HG02678 (cell line): ENCODE measurements around the gene PRDM16.

Experiments used
- ATAC-seq: cut with Tn5 transposase; IDR thresholded peaks from one replicate; pipeline ENCODE4 v1.9.1; 2021; ENCODE audit warnings: mild to moderate bottlenecking, moderate library complexity; ENCODE audit not compliant: unreplicated experiment

Gene PRDM16

GRCh38 chr1:3360646-3361257, 291.7 kb downstream of the PRDM16 start:
- ATAC-seq, result no peak

DNA sequence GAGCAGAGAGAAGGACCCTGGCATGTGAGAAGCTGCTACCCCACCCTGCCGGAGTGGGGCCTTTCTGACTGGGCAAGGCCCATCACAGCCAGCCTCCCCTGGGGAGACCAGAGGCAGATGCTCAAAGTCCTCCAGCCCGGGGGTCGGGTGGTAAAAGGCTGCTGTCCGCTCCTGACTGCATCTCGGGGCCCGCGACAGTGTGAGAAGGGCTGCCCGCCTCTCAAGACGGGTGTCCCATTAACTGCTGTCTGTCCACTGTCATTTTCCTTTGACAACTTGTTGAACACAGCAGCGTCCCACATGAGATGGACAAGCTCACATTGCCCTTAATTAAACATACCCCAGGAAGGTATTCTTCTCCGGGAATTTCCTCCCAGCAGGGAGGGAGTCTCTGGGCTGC, 294.0 kb downstream of the PRDM16 start:
- ATAC-seq, result no peak

DNA sequence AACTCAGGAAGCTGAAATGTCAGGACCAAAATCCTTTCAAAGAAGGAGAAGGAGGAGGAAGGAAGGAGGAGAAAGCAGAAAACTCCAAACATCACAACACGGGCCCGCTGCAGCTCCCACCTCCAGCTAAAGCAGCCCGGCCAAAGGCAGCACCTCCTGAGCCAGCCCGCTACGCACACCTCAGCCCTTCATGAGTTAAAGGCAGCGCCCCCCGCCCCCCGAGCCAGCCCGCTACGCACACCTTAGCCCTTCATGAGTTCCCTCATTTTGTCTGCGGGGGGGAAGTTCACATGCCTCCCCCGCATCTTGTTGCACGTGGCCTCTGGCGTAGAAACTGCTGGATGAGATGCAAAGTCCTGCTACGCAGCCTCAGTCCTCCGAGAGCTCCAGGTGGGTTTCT, 294.8 kb downstream of the PRDM16 start:
- no peak for ATAC-seq

GRCh38 chr1:3364551-3364950, 295.5 kb downstream of the PRDM16 start:
- no peak for ATAC-seq

GRCh38 chr1:3364983-3365382, 296.0 kb downstream of the PRDM16 start:
- no peak for ATAC-seq

DNA sequence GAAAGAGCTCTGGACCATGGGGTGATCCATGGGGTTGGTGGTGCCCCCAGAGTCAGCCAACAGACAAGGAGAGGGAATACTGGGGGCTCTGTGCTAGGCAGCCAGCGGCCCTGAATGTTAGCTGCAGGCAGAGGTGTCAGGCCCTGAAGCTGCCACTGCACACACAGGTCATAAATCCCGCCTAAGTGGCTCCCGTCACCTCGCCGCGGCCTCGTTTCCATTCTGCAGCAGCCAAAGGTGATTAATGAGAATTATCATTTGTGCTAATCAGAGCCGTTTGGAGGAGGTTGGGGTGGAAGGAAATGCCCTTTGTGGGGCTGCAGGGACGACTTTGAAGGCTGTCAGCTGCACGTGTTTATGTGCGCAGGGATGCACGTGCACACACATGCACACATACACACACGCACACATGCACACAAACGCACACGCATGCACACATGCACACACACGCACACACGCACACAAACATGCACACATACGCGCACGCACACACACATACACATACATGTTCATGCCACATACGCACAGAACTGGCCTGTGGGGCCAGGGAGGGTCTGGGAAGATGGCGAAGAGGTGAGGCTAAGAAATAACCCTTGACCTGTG, 296.6 kb downstream of the PRDM16 start:
- no peak for ATAC-seq

- no peak for ATAC-seq
Observed at GRCh38 chr1:3366126-3367051, 297.4 kb downstream of the PRDM16 start.

GRCh38 chr1:3367376-3367775, 298.4 kb downstream of the PRDM16 start:
- ATAC-seq, result no peak

DNA sequence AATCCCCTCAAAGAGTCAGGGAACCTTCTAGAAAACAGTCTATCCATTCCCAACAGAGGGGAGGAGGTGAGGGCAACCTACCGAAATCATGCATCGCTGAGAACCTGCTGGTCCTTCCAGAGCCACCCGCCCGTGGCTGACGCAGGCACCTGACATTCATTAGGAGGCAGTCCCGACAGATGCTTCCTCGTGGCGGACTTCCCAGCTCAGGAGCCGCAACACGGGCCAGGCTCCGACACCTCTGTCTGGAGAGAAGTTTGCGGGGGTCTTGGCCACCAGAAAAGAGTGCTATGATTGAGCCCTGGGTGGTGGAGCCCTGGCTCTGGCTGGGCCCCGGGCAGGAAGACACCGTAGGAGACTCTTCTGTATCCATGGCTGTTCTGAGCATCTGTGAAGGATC, 299.1 kb downstream of the PRDM16 start:
- ATAC-seq, result no peak

GRCh38 chr1:3368711-3369445, 299.9 kb downstream of the PRDM16 start:
- no peak for ATAC-seq

- no peak for ATAC-seq
Observed at GRCh38 chr1:3369446-3370076, 300.6 kb downstream of the PRDM16 start.

DNA sequence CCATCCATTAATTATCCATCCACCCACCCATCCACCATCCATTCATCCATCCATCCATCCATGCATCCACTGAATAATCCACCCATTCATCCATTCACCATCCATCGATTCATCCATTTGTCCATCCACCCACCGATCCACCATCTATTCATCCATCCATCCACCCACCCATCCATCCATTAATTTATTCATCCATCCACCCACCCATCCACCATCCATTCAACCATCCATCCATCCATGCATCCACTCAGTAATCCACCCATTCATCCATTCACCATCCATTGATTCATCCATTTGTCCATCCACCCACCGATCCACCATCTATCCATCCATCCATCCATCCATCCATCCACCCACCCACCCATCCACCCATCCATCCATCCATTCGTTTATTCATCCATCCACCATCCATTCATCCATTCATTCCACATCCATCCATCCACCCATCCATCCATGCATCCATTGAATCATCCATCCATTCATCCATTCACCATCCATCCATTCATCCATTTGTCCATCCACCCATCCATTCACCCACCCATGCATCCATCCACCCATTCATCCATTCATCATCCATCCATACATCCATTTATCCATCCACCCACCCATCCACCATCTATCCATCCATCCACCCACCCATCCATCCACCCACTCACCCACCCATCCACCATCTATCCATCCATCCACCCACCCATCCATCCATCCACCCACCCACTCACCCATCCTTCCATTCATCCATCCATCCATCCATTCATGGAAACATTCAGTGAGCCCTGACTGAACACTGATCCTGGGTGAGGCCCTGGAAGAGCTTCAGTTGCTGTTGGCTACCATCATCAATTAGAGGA, 302.1 kb downstream of the PRDM16 start:
- no peak for ATAC-seq

- ATAC-seq, result no peak
Observed at GRCh38 chr1:3372317-3372716, 303.3 kb downstream of the PRDM16 start.

GRCh38 chr1:3373175-3373574, 304.2 kb downstream of the PRDM16 start:
- ATAC-seq, result no peak

DNA sequence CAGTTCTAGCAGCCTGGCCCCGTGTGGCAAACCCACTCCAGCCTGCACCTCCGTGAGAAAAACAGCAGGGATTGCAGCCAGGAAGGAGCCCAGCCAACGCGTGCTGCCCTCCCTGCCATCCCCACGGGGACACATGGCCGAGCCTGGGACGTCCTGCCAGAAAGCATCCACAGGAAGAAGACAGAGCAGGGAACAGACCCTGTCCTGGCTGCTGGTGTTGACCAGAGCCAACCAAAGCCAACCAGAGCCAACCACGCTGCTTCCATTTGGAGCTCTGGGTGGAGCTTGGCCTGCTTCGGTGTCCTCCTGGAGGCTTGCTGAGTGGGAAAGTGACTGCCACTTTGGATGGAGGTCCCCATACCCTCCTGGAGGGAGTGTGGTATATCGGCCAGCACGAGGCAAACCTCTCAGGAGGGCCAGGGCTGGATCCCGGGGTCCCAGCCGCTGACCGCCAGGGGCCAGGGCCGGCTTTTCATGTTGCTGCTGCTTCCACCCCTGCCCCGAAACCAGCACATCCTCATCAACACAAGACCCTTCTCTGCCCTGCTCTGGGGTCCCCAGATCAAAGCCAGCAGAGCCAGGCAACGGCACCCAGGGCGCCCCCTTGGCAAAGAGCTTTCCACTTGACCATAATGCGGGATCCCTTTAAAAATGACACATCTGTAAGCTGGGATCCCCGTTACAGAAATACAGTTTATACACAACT, 304.9 kb downstream of the PRDM16 start:
- ATAC-seq, result no peak

GRCh38 chr1:3375245-3375644, 306.2 kb downstream of the PRDM16 start:
- ATAC-seq, result no peak

- no peak for ATAC-seq
Observed at GRCh38 chr1:3377166-3377565, 308.2 kb downstream of the PRDM16 start.

DNA sequence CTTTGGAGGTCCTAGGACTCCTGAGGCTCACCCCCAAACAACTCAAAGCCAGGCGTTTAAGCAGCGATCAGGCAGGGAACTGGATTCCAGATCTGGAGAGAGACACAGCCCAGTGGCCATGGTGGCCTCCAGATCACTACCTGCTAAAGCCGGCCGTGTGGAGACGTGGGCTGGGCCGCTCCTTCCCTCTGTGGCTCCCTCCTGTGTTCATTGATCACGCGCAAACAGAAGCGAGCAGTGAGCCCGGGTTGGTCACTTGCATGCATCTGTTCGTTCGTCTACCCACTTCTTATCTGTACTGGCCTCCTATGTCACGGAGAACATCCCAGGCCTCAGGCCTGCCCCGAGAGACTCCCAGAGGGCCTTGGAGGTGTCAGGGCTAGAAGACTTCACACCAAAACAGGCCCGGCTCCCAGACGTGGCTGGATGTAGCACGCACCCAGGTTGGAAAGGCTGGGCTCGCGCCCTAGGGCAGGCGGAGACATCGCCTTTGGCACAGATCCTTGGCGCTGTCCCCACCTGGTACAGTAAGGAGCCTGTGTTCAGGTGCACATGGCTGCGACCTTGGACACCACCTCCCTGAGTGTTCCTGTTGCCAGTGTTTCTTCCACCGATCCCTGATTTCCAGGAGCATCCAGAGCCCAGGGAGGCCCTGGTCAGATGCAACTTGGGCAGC, 308.7 kb downstream of the PRDM16 start:
- no peak for ATAC-seq
